Measurements from ENCODE around the gene KLK10. TPM values are rescaled to one million over a fixed set of nuclear protein-coding genes. Genes with fewer than 3 reads are reported as not detected.

The KLK10 gene
- total RNA-seq, 4 donors from 2014 or later, result 0.27 to 1.3 TPM; not detected in 2

DNA sequence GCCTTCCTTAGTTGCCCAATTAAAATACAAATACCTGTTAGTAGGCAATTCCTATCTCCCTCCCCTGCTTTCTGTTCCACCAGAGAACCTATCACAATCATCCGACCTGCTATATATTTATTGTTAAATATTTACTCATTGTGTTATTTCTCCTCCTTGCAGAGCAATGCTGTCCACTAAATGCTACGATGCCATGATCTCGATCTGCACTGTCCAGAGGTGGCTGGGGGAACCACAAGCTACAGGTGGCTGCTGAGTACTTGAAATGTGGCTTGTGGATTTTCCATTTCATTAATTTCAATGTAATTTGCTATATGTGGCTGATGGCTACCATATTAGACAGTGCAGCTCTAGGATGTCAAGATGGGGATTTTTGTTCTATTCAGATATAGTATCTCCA lies 55.2 kb downstream of the KLK10 start:
- H3K4me3 ChIP-seq, result no peak overlapping the region
- no peak for DNase-seq
- H3K9me3 ChIP-seq, result no peaks in the 10 kb centered on the region
- in situ Hi-C loops (cut with MboI; ENCODE audit: low pct_ligation_motif_present in 1 of 4, low pct_unique_long_range_greater_than_20kb in 1 of 4, low sequenced_read_pairs in 3 of 4), result no loop called here
- intact Hi-C loops (cut with DNase I; ENCODE audit: low total_unique reads), result no loop called here
- TF ChIP-seq, protein P1, sequence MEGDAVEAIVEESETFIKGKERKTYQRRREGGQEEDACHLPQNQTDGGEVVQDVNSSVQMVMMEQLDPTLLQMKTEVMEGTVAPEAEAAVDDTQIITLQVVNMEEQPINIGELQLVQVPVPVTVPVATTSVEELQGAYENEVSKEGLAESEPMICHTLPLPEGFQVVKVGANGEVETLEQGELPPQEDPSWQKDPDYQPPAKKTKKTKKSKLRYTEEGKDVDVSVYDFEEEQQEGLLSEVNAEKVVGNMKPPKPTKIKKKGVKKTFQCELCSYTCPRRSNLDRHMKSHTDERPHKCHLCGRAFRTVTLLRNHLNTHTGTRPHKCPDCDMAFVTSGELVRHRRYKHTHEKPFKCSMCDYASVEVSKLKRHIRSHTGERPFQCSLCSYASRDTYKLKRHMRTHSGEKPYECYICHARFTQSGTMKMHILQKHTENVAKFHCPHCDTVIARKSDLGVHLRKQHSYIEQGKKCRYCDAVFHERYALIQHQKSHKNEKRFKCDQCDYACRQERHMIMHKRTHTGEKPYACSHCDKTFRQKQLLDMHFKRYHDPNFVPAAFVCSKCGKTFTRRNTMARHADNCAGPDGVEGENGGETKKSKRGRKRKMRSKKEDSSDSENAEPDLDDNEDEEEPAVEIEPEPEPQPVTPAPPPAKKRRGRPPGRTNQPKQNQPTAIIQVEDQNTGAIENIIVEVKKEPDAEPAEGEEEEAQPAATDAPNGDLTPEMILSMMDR (IDR thresholded peaks at IDR 0.05), result no peak
- TF ChIP-seq EP300 (IDR thresholded peaks at IDR 0.05; ENCODE audit: low read depth), result no peak
- no peak overlapping the region for H3K27ac ChIP-seq
- no peaks in the 10 kb centered on the region for H3K4me1 ChIP-seq
- 33 to 64% methylated on average over 3 of the region's 3 CpGs for WGBS, 2 donors (ENCODE audit: low coverage in 1 of 2)
- H3K27me3 ChIP-seq, result peaks cover 23% of the 10 kb centered on the region
- no peaks in the 10 kb centered on the region for H3K36me3 ChIP-seq

DNA sequence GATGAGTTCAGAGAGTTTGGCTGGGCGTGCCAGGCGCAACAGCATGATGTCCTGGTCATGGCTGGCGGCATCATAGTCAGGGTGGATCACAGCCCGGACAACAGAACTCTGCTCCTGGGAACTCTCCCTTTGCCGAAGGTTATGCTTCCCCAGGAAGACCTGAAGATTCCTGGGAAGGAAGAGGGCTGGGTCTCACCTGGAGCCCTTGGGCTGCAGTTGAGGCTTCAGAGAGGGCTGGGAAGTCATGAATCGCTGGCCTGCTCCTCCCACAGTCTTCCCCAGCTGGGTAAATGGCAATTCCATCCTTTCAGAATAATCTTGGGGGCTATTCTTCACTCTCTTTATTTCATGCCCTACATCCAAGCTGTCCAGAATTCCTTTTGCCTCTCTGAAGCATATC lies 56.1 kb downstream of the KLK10 start:
- Histone ChIP-seq H3K27ac (no peak overlapping the region), H3K9me3 (no peaks in the 10 kb centered on the region), H3K36me3 (no peaks in the 10 kb centered on the region), H3K27me3 (peaks cover 21% of the 10 kb centered on the region), H3K4me1 (no peaks in the 10 kb centered on the region), H3K4me3 (no peak overlapping the region)
- WGBS, 2 donors (ENCODE audit: low coverage in 1 of 2), result 84% methylated on average over 5 of the region's 6 CpGs; no CpG with 5 or more reads in 1 of the 2 donors
- intact Hi-C loops (cut with DNase I; ENCODE audit: low total_unique reads), result no loop called here
- DNase-seq, result no peak
- in situ Hi-C loops (cut with MboI; ENCODE audit: low pct_ligation_motif_present in 1 of 4, low pct_unique_long_range_greater_than_20kb in 1 of 4, low sequenced_read_pairs in 3 of 4), result no loop called here
- TF ChIP-seq, protein P1 (IDR thresholded peaks at IDR 0.05), result no peak
- TF ChIP-seq POLR2A (IDR thresholded peaks at IDR 0.05), result no peak
- no peak for TF ChIP-seq EP300 (IDR thresholded peaks at IDR 0.05; ENCODE audit: low read depth)
- no peak for TF ChIP-seq POLR2AphosphoS5 (IDR thresholded peaks at IDR 0.05)

Other genes with a start within 250 kb of the KLK10 start
- gene GPR32, start 249.2 kb downstream of the KLK10 start, total RNA-seq, result not detected
- not detected for gene ACP4, start 229.3 kb downstream of the KLK10 start, total RNA-seq
- gene KLK1, start 195.9 kb downstream of the KLK10 start, total RNA-seq, result 100 to 1,000 TPM in 1 of 4 donors, 10 to 100 TPM in 3; 17.0 to 150 (median 35.4) TPM
- gene KLK15, start 186.1 kb downstream of the KLK10 start, total RNA-seq, result 1 to 10 TPM in 2 of 4 donors, not detected in 2; 1.3 to 3.8 TPM
- 10 to 100 TPM in 1 of 4 donors, 1 to 10 TPM in 3; 2.9 to 66.9 (median 4.9) TPM for gene KLK3, start 164.8 kb downstream of the KLK10 start, total RNA-seq
- 1 to 10 TPM in 1 of 4 donors, not detected in 3; 3.8 TPM for gene KLK2, start 146.3 kb downstream of the KLK10 start, total RNA-seq
- gene KLK4, start 108.3 kb downstream of the KLK10 start, total RNA-seq, result 1 to 10 TPM in 1 of 4 donors, not detected in 3; 3.0 TPM
- not detected for gene KLK5, start 66.7 kb downstream of the KLK10 start, total RNA-seq
- not detected for gene KLK6, start 50.1 kb downstream of the KLK10 start, total RNA-seq
- gene KLK7, start 35.8 kb downstream of the KLK10 start, total RNA-seq, result not detected
- not detected for gene KLK8, start 18.1 kb downstream of the KLK10 start, total RNA-seq
- under 1 TPM in 2 of 4 donors, not detected in 2; 0.55 to 0.79 TPM for gene KLK11, start 6.9 kb upstream of the KLK10 start, total RNA-seq
- gene KLK12, start 15.3 kb upstream of the KLK10 start, total RNA-seq, result under 1 TPM in 1 of 4 donors, not detected in 3; 0.41 TPM
- gene KLK13, start 45.4 kb upstream of the KLK10 start, total RNA-seq, result 1 to 10 TPM in 1 of 4 donors, not detected in 3; 3.3 TPM
- gene KLK14, start 63.2 kb upstream of the KLK10 start, total RNA-seq, result under 1 TPM in 1 of 4 donors, not detected in 3; 0.82 TPM
- 10 to 100 TPM in 1 of 4 donors, 1 to 10 TPM in 3; 3.4 to 35.4 (median 7.3) TPM for gene CTU1, start 88.7 kb upstream of the KLK10 start, total RNA-seq
- 1 to 10 TPM in 2 of 4 donors, not detected in 2; 2.0 to 2.2 TPM for gene SIGLEC9, start 105.2 kb upstream of the KLK10 start, total RNA-seq
- 1 to 10 TPM in 1 of 4 donors, under 1 TPM in 1, not detected in 2; 0.82 to 2.1 TPM for gene SIGLEC7, start 122.6 kb upstream of the KLK10 start, total RNA-seq
- gene CD33, start 205.4 kb upstream of the KLK10 start, total RNA-seq, result 1 to 10 TPM in 2 of 4 donors, not detected in 2; 2.5 to 2.6 TPM
- not detected for gene SIGLECL1, start 231.4 kb upstream of the KLK10 start, total RNA-seq